Breast epithelium (tissue), 4 donors: ENCODE data around the gene NELL1. TPM values are rescaled to one million over a fixed set of nuclear protein-coding genes. Genes with fewer than 3 reads are reported as not detected.

Source experiments
- DNase-seq, 2 donors: peaks; one replicate each; pipeline ENCODE4 v3.0.0-alpha.2; 2019; ENCODE audit warnings: low spot score in 2 of 2
- H3K27ac ChIP-seq, 2 donors: fragments of 200-600 bp; sonication (generic) in 1 of 2; one replicate each; pipeline ENCODE4 v1.5.1; 2016 to 2019; ENCODE audit warnings: mild to moderate bottlenecking in 1 of 2
- H3K27me3 ChIP-seq, 2 donors: fragments of 200-600 bp; sonication (generic) in 1 of 2; one replicate each; pipeline versions ENCODE4 v1.5.1 to v1.6.0; 2017 to 2019; ENCODE audit warnings: control low read depth in 1 of 2, mild to moderate bottlenecking in 1 of 2
- H3K36me3 ChIP-seq: fragments of 200-600 bp; one replicate; pipeline ENCODE4 v1.5.1; 2019
- H3K4me1 ChIP-seq, 2 donors: fragments of 200-600 bp; sonication (generic); one replicate each; pipeline ENCODE4 v1.5.1; 2016 to 2019; ENCODE audit warnings: control low read depth in 1 of 2
- H3K4me3 ChIP-seq, 3 donors: fragments of 200-600 bp; sonication (generic); 1 replicate in 2 of 3; 2 replicates in 1 of 3; pipeline ENCODE4 v1.5.1; 2016 to 2019; ENCODE audit warnings: mild to moderate bottlenecking in 3 of 3, moderate library complexity in 2 of 3
- H3K9me3 ChIP-seq, 2 donors: fragments of 200-600 bp; sonication (generic) in 1 of 2; one replicate each; pipeline ENCODE4 v1.5.1; 2016 to 2019; ENCODE audit warnings: control low read depth in 1 of 2
- CTCF ChIP-seq, 3 donors: fragments of 450-650 bp; IDR thresholded peaks; one replicate each; pipeline ENCODE4 v1.5.1; 2016 to 2017; ENCODE audit warnings: antibody characterized with exemption in 3 of 3, mild to moderate bottlenecking in 3 of 3, moderate library complexity in 3 of 3
- POLR2A ChIP-seq: fragments of 450-650 bp; IDR thresholded peaks from one replicate; pipeline ENCODE4 v1.6.1; 2016; ENCODE audit warnings: antibody characterized with exemption, mild to moderate bottlenecking, moderate library complexity
- POLR2AphosphoS5 ChIP-seq, 3 donors: sonication (generic); formaldehyde crosslinking; IDR thresholded peaks; one replicate each; pipeline ENCODE4 v1.6.1; 2017; ENCODE audit warnings: antibody characterized with exemption in 3 of 3
- intact Hi-C: fragments of 100-400 bp; cut with DNase I; formaldehyde crosslinking; loops from one replicate; pipeline ENCODE4 v1.15.1; 2023; ENCODE audit warnings: low total_unique reads
- total RNA-seq, 3 donors: library from RNA; depleted of rRNA; stranded (reverse); fragments of >200 nt; gene quantifications; one replicate each; pipeline ENCODE4 v1.1.0, GENCODE V29; 2016

The NELL1 gene
- total RNA-seq, 3 donors from 2014 or later = 0.15 TPM; not detected in 2

GRCh38 chr11:20712912-20713311 lies 43.5 kb downstream of the NELL1 start:
- Histone ChIP-seq H3K27ac (no peak overlapping the region), H3K4me1 (no peaks in the 10 kb centered on the region), H3K27me3 (no peaks in the 10 kb centered on the region), H3K9me3 (peaks cover 3 to 22% of the 10 kb centered on the region in 2 donors), H3K4me3 (no peak overlapping the region), H3K36me3 (no peaks in the 10 kb centered on the region)
- intact Hi-C loops = no loop called here
- TF ChIP-seq CTCF (IDR thresholded peaks at IDR 0.05) = no peak
- TF ChIP-seq POLR2AphosphoS5 (IDR thresholded peaks at IDR 0.05) = no peak
- TF ChIP-seq POLR2A = no peak
- DNase-seq = no peak

GRCh38 chr11:20715464-20715863 lies 46.1 kb downstream of the NELL1 start:
- H3K36me3 ChIP-seq = no peaks in the 10 kb centered on the region
- no peaks in the 10 kb centered on the region for H3K27me3 ChIP-seq
- H3K9me3 ChIP-seq = peaks cover 0 to 3% of the 10 kb centered on the region in 2 donors
- no peak overlapping the region for H3K4me3 ChIP-seq
- TF ChIP-seq POLR2A (no peak), CTCF (IDR thresholded peaks at IDR 0.05) (no peak), POLR2AphosphoS5 (IDR thresholded peaks at IDR 0.05) (no peak)
- DNase-seq = no peak
- no peaks in the 10 kb centered on the region for H3K4me1 ChIP-seq
- intact Hi-C loops = no loop called here
- H3K27ac ChIP-seq = no peak overlapping the region

- TF ChIP-seq POLR2AphosphoS5 (IDR thresholded peaks at IDR 0.05) = no peak
- TF ChIP-seq POLR2A = no peak
- no peak for TF ChIP-seq CTCF (IDR thresholded peaks at IDR 0.05)
- Histone ChIP-seq H3K27me3 (no peaks in the 10 kb centered on the region), H3K9me3 (peaks cover 0 to 3% of the 10 kb centered on the region in 2 donors), H3K4me3 (no peak overlapping the region), H3K27ac (no peak overlapping the region), H3K36me3 (no peaks in the 10 kb centered on the region), H3K4me1 (no peaks in the 10 kb centered on the region)
- intact Hi-C loops = no loop called here
- DNase-seq = no peak
Measured at GRCh38 chr11:20715931-20716330, 46.5 kb downstream of the NELL1 start.

- no peak for DNase-seq
- intact Hi-C loops = no loop called here
- TF ChIP-seq POLR2A (no peak), CTCF (IDR thresholded peaks at IDR 0.05) (no peak), POLR2AphosphoS5 (IDR thresholded peaks at IDR 0.05) (no peak)
- Histone ChIP-seq H3K36me3 (no peaks in the 10 kb centered on the region), H3K27me3 (no peaks in the 10 kb centered on the region), H3K27ac (no peak overlapping the region), H3K9me3 (no peaks in the 10 kb centered on the region), H3K4me1 (no peaks in the 10 kb centered on the region), H3K4me3 (no peak overlapping the region)
Measured at GRCh38 chr11:20719821-20720220, 50.4 kb downstream of the NELL1 start.

- H3K4me3 ChIP-seq = no peak overlapping the region
- no peak for TF ChIP-seq POLR2AphosphoS5 (IDR thresholded peaks at IDR 0.05)
- TF ChIP-seq CTCF (IDR thresholded peaks at IDR 0.05) = no peak
- no peak for TF ChIP-seq POLR2A
Measured at GRCh38 chr11:20723366-20723765, 54.0 kb downstream of the NELL1 start.

More at GRCh38 chr11:20723366-20723765, 54.0 kb downstream of the NELL1 start:
- H3K9me3 ChIP-seq = peaks cover 0 to 5% of the 10 kb centered on the region in 2 donors
- no peak for DNase-seq
- intact Hi-C loops = no loop called here
- no peaks in the 10 kb centered on the region for H3K4me1 ChIP-seq
- no peak overlapping the region for H3K27ac ChIP-seq
- no peaks in the 10 kb centered on the region for H3K36me3 ChIP-seq
- no peaks in the 10 kb centered on the region for H3K27me3 ChIP-seq
